Endometrial microvascular endothelial cells (primary cell): ENCODE measurements around the gene CRABP1. TPM values are rescaled to one million over a fixed set of nuclear protein-coding genes. Genes with fewer than 3 reads are reported as not detected.
"Not testable (repeated sequence)": the region's sequence is repeated elsewhere in the genome, so short reads cannot be mapped to it uniquely, and the experiment has no call there.

ENCODE experiments used
- in situ Hi-C: cut with HindIII; loops from 2 replicates; pipeline ENCODE4 v1.10.0; 2017; ENCODE audit warnings: low sequenced_read_pairs, low pct_unique_long_range_greater_than_20kb; ENCODE audit errors: inconsistent ontology term
- total RNA-seq: library from RNA; depleted of rRNA; stranded (reverse); fragments of >200 nt; gene quantifications from one replicate; pipeline ENCODE4 v1.2.3, GENCODE V29; 2015; ENCODE audit errors: inconsistent ontology term

Gene CRABP1
- total RNA-seq, 1 donor from 2014 or later, result not detected

DNA sequence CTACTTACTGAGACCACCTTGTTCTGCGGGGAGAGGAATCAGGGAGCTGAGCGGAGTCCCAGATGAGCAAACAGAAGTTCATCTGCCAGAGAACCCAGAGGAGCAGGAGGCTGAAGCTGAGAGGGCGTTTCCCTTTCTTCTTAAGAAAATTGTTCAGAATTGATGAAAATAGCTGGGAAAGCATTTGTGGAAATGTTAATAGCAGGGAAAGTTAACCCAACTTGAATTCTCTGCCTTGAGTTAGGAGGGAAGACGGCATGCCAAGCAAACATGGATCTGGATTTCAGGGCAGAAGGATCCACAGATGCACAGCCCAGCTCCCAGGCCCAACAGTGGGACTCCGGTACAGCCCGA is 23.2 kb downstream of the CRABP1 start:
- in situ Hi-C loops, result no loop called here

DNA sequence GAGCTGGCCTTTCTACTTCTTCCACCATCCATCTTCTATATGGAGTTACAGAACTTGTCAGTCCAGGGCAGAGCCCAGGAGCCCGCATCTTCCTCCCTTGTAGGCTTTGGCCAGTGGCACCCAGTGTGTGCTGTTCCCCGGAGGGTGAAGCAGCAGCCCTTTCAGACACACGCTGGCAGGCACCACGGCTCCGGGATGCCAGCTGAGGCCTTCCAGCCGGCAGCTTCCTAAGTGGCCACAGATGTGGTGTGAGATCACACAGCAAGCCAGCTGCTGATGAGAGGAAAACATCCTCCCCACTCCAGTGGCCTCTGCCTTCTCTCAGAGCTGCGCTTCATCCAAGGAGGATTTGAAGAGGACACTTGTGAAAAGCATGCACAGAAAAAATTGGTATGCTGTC is 24.1 kb downstream of the CRABP1 start:
- in situ Hi-C loops, result no loop called here

DNA sequence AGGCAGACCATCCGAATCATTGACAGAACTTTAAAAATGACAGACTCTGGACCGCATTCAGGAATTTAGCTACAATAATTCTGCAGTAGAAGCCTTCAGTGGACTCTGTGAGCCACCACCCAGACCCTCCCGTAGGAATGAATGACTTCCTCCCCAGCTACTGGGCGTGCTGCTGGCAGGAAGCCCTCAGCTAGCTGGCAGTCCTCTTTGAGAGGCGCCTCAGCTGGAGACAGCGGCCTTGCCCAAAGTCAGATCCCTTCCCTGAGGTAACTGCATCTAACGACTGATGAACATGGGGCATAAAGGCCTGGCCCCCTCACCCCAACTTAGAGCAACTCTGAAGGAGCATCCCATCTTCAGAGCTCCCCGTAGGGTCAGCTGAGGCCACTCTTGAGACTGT is 25.8 kb downstream of the CRABP1 start:
- in situ Hi-C loops, result no loop called here

DNA sequence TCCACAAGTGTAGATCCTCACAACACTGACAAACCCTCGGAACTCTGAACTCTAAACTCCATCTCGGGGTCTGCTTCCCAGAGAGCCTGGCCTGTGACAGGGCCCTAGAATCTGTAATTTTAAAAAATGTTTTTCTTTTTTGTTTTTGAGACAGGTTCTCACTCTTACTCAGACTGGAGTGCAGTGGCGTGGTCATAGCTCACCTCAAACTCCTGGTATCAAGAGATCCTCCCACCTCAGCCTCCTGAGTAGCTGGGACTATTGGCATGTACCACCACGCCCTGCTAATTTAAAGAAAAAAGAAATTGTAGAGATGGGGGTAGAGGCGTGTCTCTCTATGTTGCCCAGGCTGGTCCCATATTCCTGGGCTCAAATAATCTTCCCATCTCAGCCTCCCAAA is 26.2 kb downstream of the CRABP1 start:
- in situ Hi-C loops, result no loop called here

DNA sequence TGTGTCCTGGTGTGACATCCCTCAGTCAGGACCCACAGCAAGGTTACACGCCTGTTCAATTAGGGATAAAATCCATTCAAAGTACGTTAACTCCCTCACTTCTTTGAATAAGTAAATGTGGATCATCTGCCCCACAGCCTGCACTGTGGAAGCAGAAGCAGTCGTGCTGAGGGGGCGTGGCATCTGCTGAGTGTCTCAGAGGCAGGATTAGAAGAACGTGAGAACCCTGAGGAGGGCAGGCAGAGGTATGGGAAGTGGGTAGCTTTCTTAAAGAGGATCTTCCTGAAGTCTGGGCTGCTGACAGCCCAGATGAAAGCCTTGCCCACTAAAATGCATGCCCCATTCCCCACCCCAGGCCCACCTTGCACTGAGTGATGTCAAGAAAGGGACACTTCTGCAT is 28.5 kb downstream of the CRABP1 start:
- in situ Hi-C loops, result no loop called here

DNA sequence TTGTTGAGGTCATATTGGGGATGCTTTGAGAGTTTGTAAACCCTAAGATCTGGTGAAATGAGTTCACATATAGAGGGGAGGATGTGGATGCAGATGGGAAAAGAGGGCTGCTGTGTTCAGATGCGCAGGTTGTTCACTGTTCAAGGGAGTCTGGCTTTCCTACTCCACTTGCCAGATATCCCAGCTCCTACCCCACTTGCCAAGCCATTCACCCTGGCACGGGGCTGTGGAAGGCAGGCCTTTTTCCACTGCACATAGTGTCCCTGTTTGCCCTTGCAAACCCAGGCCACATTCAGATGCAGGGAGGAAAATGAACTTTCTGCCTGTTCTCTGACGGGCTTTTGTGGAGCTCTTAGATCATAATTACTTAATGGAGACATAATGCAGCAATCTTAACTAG is 29.0 kb downstream of the CRABP1 start:
- in situ Hi-C loops, result no loop called here

DNA sequence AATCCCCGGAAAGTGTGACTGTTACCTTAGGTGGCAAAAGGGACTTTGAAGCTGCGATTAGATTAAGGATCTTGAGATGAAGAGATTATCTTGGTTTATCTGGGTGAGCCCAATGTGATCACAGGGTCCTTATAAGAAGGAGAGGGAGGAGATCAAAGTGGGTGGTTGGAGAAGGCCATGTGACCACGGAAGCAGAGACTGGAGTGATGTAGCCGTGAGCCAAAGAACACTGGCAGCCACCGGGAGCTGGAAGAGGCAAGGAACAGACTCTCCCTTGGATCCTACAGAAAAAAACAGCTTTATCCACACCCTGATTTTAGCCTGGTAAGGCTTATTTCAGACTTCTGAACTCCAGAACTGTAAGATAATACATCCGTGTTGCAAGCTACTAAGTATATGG is 29.9 kb downstream of the CRABP1 start:
- in situ Hi-C loops, result no loop called here

DNA sequence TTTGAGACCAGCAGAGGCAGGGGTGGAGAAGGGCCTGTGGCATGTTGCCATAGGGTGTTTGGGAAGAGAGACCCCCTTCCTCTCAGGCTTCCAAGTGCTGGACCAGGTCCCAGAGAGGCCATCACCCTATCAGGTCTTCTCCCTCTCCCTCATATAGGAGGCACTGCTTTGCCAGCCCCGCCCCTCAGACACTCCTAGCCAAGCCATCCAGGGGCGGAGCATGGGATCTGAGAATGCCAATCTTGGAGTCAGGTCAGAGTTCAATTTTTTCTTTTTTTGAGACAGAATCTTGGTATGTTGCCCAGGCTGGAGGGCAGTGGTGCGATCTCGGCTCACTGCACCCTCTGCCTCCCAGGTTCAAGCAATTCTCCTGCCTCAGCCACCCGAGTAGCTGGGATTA is 32.7 kb downstream of the CRABP1 start:
- in situ Hi-C loops, result no loop called here

DNA sequence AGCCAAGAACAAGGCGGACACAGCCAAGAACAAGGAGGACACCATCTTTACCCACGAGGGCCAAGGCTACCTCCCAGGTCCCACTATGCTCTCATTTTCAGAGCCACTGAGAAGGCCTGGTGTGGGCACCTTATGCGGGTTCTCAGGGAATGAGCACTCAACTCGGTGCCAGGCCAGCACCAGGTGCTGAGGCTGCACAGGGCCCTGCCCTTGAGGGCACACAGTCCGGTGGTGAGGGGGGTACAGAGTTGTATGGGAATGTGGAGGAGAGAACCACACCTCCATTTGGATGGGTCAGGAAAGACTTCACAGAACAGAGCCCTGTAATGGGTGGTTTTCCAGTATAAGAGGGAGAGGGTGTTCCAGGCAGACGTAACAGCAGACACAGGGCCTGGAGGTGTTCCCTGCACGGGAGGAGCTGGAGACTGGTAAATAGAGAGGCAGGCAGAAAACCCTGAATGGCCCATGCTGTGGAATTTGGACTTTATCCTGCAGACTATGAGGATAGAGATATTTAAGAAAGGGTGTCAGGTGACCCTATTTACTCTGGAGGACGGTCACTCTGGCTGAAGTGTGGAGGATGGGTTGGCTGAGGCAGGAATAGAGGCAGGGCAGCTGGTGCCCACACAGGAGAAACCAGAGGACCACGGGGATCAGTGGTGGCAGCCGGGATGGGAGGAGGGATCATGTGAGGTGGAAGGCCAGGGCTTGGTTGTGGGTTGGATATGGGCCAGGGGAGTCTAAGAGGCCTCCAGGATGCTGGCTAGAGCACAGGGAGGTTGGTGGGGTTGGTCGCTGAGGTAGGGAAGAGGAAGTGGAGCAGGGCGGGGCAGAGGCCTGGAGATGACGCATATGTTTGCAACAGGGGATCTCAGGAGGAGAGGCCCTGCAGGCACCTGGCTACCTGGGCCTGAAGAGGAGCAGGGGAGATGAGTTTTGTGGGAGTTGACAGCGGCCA is 34.6 kb downstream of the CRABP1 start:
- in situ Hi-C loops, result no loop called here

DNA sequence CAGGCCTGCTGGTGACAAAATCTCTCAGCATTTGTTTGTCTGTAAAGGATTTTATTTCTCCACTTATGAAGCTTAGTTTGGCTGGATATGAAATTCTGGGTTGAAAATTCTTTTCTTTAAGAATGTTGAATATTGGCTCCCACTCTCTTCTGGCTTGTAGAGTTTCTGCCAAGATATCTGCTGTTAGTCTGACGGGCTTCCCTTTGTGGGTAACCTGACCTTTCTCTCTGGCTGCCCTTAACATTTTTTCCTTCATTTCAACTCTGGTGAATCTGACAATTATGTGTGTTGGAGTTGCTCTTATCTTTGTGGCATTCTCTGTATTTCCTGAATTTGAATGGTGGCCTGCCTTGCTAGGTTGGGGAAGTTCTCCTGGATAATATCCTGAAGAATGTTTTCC is 40.0 kb downstream of the CRABP1 start:
- in situ Hi-C loops, result not testable (repeated sequence)

DNA sequence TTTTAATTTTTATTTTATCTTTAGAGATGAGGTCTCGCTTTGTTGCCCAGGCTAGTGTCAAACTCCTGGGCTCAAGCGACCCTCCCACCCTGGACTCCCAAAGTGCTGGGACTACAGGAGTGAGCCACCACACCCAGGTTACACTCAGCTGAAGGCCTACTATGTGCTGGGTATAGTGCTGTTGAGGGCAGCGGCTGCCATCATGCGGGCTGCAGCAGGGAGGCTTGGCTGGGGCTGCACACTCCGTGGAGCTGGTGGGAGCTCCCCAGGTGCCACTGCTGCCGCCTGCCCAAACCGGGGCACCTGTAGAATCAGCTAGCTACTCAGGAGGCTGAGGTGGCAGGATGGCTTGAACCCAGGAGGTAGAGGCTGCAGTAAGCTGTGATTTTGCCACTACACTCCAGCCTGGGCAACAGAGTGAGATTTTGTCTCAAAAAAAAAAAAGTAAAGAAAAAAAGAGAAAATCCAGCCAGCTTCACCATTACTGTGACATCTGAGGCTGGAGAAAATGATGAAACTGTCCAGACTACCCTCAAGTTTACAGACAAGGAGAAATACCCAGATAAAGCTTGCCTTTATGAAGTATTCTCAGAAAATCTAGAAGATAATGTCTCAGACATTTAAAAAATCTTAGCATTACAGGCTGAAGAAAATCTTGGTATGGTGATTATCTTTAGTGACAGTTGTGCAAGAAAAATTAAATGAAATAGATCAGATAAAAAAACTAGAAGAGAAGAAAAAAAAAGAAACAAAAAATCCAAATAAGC is 42.1 kb downstream of the CRABP1 start:
- in situ Hi-C loops, result no loop called here

DNA sequence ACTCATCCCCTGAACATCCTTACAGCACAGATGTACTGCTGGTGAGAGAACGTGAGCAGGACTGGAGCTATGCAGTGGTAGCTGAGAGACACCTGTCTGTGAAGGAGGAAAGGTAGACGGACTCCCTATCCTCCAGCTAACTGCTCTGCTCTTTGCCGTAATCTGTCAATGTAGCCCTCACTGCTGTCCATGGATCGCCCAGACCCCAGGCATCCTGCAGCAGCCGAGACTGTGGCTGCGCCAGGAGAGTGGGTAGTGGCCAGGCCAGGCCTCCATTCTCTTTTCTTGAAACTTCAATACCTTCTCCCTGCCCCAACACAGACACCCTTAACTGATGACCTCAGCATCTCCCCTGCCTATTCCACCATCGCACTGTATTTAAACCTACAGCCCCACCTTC is 44.5 kb downstream of the CRABP1 start:
- in situ Hi-C loops, result no loop called here

DNA sequence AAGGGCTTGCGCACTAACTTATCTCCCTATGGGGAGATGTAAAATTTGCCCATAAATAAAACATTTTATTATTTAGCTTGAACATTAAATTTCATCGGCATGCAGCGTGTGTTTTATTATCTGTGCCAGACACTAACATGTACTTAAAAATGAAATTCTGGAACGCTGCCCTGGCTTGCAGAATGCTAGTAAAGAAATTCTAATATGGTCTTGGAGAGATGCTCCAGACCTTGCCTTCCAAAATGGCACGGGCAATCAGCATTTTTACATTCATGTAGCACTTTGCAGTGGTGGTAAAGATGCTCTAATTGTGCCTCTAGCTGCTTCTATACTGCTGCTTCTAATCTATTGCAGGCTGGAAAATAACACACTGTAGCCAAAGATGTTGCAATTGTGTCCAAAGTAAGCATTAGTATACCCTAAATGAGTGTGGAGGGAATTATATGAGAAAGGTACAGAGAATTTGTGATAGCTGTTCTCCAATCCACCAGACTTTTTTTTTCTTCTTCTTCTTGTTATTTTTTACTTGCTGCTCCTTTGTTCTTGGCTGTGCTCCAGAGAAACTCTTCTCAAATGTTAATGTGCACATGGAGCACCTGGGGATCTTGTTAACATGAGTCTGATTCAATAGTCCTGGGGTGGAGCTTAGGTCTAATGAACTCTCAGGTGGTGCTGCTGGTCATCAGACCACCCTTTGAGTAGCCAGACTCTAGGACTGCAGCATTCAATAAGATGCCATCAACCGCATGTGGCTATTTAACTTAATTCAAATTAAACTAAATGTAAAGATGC is 47.3 kb downstream of the CRABP1 start:
- in situ Hi-C loops, result no loop called here

DNA sequence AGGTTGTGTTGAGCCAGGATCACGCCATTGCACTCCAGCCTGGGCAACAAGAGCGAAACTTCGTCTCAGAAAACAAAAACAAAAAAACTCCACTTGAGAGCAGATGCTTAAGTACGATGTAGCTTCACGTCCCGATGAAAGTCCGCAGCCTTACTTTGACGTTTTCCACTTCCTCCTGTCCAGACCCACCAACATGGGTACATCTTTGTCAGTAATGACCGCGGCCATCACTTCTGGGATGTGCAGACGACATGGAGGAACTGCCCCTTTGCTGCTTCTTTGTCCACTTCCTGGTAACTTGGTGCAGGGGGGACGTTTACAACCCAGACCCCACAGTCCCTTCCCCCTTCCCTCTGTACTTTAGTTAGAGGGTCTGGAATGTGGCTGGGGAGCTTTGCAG is 48.7 kb downstream of the CRABP1 start:
- in situ Hi-C loops, result no loop called here

DNA sequence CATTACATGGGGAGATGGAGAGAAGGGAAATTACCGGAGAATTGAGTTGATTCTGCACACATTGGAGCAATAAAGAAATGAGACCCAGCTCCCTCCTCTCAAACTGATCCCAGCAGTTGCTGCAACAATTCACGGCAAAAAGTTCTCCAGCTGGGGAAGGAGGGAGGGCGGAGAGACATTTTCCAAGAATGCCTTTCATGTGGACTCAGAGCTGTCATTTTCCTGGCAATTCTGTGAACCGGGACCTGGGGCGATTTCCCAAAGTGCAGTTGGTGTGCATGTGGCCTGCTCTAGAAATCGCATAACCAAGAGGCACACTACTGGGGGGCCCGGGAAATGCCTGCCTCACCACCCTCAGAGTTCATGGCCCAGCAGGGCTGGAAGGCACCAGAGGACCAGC is 49.2 kb downstream of the CRABP1 start:
- in situ Hi-C loops, result no loop called here

DNA sequence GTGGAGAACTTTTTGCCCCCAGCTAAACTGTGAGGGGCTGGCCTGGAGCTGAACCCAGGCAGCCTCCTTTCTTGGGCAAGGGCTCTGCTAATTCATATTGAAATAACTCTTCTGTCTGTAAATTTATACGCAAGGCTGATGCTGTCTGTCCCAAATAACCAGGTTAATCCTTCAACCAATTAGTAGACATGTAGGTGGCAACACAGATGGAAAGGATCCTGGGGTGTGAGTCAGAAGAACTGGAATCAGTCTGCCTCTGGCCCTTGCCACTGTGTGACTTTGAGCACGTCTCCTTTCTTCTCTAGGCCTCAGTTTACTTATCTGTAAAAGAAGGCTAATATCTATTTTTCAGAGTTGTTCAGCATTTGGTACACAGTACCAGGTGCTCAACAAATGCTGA is 49.6 kb downstream of the CRABP1 start:
- in situ Hi-C loops, result no loop called here

DNA sequence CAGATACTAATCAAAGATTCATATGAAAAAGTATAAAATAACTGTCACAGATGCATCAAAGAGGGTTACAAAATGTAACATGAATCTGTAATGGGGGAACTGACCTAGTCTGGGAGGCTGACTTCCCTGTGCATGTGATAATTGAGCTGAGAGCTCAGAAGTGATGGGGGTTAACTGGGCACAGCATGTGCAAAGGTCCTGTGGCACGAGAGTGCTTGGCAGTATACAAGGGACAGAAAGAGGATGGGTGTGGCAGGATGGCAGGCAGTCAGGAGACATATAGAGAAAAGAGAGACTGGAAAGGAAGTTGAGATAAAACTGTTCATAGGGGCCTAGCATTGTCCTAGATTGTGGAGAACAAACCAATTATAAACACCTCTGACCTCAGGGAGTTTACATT is 50.1 kb downstream of the CRABP1 start:
- in situ Hi-C loops, result no loop called here

DNA sequence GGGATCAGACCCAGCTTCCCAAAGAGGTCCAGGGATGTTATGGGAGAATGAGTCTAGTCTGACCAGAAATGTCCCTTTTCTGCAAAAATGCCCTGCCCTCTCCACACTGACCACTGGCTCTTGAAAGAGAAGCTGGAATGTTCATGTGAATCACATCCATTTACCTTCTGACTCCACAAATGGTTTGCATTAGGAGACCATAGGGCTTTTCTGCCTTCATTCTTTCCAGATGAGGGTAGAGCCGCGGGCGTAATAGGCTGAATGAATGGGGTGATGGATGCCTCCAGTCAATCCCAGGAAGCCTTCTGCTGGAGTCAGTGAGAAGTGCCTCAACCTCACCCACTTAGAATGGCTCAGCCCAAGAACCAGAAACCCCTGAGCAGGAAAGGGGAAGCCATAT is 50.7 kb downstream of the CRABP1 start:
- in situ Hi-C loops, result no loop called here

DNA sequence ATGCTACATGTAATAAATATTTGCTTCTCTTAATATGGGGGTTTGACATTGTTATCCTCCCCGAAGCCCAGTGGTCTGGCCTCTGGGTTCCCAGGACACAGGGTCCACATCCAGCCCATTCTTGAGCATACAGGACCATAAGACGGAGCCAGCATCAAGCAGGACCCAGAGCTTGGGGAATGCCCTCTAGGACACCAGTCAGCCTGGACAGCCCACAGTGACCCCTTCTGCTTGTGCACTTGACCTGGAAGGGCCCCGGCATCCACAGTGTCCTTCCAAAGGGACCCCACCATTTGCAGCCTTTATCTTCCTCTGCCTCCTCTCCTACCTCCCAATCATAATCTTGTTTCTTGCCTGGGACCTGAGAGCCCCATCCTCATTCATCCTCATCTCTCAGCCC is 51.6 kb downstream of the CRABP1 start:
- in situ Hi-C loops, result no loop called here

DNA sequence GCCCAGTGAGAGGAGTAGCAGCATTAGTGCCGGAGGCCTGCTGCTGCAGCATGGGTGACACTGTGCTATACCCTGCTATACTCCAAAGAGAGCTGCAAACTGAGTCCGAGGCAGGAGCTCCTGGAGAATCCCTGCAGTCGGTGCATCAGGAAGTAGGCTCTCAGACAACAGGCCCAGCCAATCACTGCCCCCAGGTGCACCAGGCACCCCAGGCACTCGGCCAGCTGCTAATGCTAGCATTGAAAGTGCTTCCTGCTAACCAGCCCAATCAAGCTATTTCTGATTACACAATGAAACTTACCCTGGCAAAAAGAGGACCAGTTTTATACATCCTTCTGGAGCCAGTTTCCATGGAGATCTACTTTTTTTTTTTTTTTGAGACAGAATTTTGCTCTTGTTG is 52.3 kb downstream of the CRABP1 start:
- in situ Hi-C loops, result no loop called here
